A673 (cell line): Measurements from ENCODE around the gene MRPS2. TPM values are rescaled to one million over a fixed set of nuclear protein-coding genes. Genes with fewer than 3 reads are reported as not detected.

Experiments
- BruUV-seq: library from RNA; stranded (reverse); fragments of 400-500 nt; replicated peaks from 2 replicates; lab custom pipeline; 2021; lab: Mats Ljungman, UMichigan
- CTCF ChIA-PET: fragments of 300-600 bp; sonication (Branson Sonifier 250); formaldehyde crosslinking; loops from one replicate; lab custom pipeline; 2022; ENCODE audit warnings: antibody characterized with exemption; lab: Charles Lee
- POLR2A ChIA-PET: fragments of 300-600 bp; sonication (Branson Sonifier 250); formaldehyde crosslinking; loops from one replicate; lab custom pipeline; 2022; ENCODE audit warnings: antibody characterized with exemption; ENCODE audit not compliant: low non-redundant PET; lab: Charles Lee
- DNase-seq: peaks from one replicate; pipeline ENCODE4 v3.0.0-alpha.2; 2015; ENCODE audit warnings: low spot score
- H3K27ac ChIP-seq: fragments of 200-600 bp; sonication (generic); 2 replicates; pipeline ENCODE4 v1.5.1; 2016; ENCODE audit warnings: mixed run types, low read depth, mild to moderate bottlenecking, mixed read lengths, antibody characterized with exemption, low read length; ENCODE audit not compliant: poor library complexity, severe bottlenecking
- H3K27me3 ChIP-seq: fragments of 200-600 bp; sonication (generic); replicated peaks from 2 replicates; pipeline ENCODE4 v1.6.1; 2017; ENCODE audit warnings: mixed run types, low read depth, mild to moderate bottlenecking, mixed read lengths, antibody characterized with exemption, low read length; ENCODE audit not compliant: insufficient read depth, poor library complexity
- H3K36me3 ChIP-seq: fragments of 200-600 bp; sonication (generic); 2 replicates; pipeline ENCODE4 v1.6.1; 2016; ENCODE audit warnings: mixed run types, mild to moderate bottlenecking, mixed read lengths, antibody characterized with exemption, low read length; ENCODE audit not compliant: insufficient read depth, poor library complexity, severe bottlenecking
- H3K4me1 ChIP-seq: fragments of 200-600 bp; sonication (generic); 2 replicates; pipeline ENCODE4 v1.6.1; 2017; ENCODE audit warnings: mixed run types, mild to moderate bottlenecking, mixed read lengths, antibody characterized with exemption, low read length; ENCODE audit not compliant: insufficient read depth, poor library complexity, severe bottlenecking
- H3K4me3 ChIP-seq: fragments of 200-600 bp; sonication (generic); 2 replicates; pipeline ENCODE4 v1.5.1; 2016; ENCODE audit warnings: low read depth, mixed run types, mild to moderate bottlenecking, mixed read lengths, low read length; ENCODE audit not compliant: poor library complexity, severe bottlenecking
- H3K9me3 ChIP-seq: fragments of 200-600 bp; sonication (generic); 2 replicates; pipeline ENCODE4 v1.6.1; 2016; ENCODE audit warnings: mixed run types, low read depth, mild to moderate bottlenecking, mixed read lengths, antibody characterized with exemption, low read length; ENCODE audit not compliant: poor library complexity, severe bottlenecking
- CTCF ChIP-seq: fragments of 300-800, 200-600 bp; sonication (generic); conservative IDR thresholded peaks from 2 replicates; pipeline ENCODE4 v1.5.1; 2017; ENCODE audit warnings: low read depth, mild to moderate bottlenecking, antibody characterized with exemption, low read length, moderate library complexity, mixed read lengths
- EZH2 ChIP-seq: fragments of 200-600 bp; sonication (generic); IDR thresholded peaks from 2 replicates; pipeline ENCODE4 v1.6.1; 2017; ENCODE audit warnings: borderline replicate concordance, low read depth, mild to moderate bottlenecking, mixed read lengths, antibody characterized with exemption, low read length; ENCODE audit not compliant: poor library complexity, severe bottlenecking
- intact Hi-C: fragments of 100-400 bp; cut with micrococcal nuclease; formaldehyde crosslinking; loops from one replicate; pipeline ENCODE4 v1.10.0; 2022; ENCODE audit not compliant: unreplicated experiment
- total RNA-seq: library from RNA; stranded (reverse); gene quantifications from 2 replicates; pipeline ENCODE4 v1.2.3, GENCODE V29; 2021

The MRPS2 gene
- total RNA-seq, 1 experiment from 2014 or later = 88.8 TPM

- intact Hi-C loops = no loop called here
- TF ChIP-seq EZH2 (no peak), CTCF (no peak)
- POLR2A ChIA-PET = interaction anchor here (0.6 kb wide), 1 partner anchor 58 kb away, joined by 3 read pairs; no protein-coding TSS in a partner anchor
- H3K27me3 ChIP-seq = no peaks in the 10 kb centered on the region
- H3K9me3 ChIP-seq = no peaks in the 10 kb centered on the region
- H3K36me3 ChIP-seq = no peaks in the 10 kb centered on the region
- peak overlapping the region; percentile 25 for H3K27ac ChIP-seq
- DNase-seq = peak; percentile 83
- peaks cover 5% of the 10 kb centered on the region for H3K4me1 ChIP-seq
- BruUV-seq = TSS peak; percentile 95
- peak overlapping the region; percentile 29 for H3K4me3 ChIP-seq
- CTCF ChIA-PET = no interaction called here
Measured at GRCh38 chr9:135468854-135469521, 31.5 kb upstream of the MRPS2 start.

GRCh38 chr9:135471791-135472640, 28.5 kb upstream of the MRPS2 start:
- POLR2A ChIA-PET = no interaction called here
- CTCF ChIA-PET = no interaction called here
- Histone ChIP-seq H3K9me3 (no peaks in the 10 kb centered on the region), H3K27ac (no peak overlapping the region), H3K4me1 (peaks cover 5% of the 10 kb centered on the region), H3K27me3 (no peaks in the 10 kb centered on the region), H3K36me3 (no peaks in the 10 kb centered on the region), H3K4me3 (no peak overlapping the region)
- TF ChIP-seq CTCF (no peak), EZH2 (no peak)
- no peak for DNase-seq
- intact Hi-C loops = no loop called here
- no TSS peak for BruUV-seq

GRCh38 chr9:135473972-135474543, 26.4 kb upstream of the MRPS2 start:
- CTCF ChIA-PET = no interaction called here
- no TSS peak for BruUV-seq
- Histone ChIP-seq H3K36me3 (no peaks in the 10 kb centered on the region), H3K27me3 (no peaks in the 10 kb centered on the region), H3K9me3 (no peaks in the 10 kb centered on the region), H3K4me3 (no peak overlapping the region), H3K4me1 (no peaks in the 10 kb centered on the region), H3K27ac (no peak overlapping the region)
- no peak for DNase-seq
- no peak for TF ChIP-seq EZH2
- TF ChIP-seq CTCF = no peak
- POLR2A ChIA-PET = no interaction called here
- intact Hi-C loops = no loop called here
